ENCODE data around the gene CORO1C.
"Not testable (repeated sequence)": the region's sequence is repeated elsewhere in the genome, so short reads cannot be mapped to it uniquely, and the experiment has no call there.

The CORO1C gene

GRCh38 chr12:108755481-108755880, 24.2 kb upstream of the CORO1C start:
- DNase-seq (ENCODE audit: low read depth, low spot score) = no peak

DNA sequence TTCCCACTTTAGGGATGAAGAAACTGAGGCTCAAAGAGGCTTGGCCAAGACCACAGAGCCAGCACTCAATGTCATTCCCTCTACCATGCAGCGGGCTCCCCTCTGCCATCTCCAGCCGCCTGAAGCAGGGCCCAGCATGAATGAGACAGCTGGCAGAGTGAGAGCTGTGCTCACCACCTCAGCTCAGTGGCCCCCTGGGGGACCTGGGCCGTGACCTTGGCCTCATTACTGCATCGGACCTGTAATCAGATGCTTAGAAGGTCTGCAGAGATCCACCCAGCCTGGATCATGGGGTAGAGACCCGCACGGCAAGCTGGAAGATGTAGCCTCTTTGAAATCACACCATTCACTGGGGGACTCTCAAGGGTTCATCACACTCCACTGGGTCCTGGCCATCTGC, 22.7 kb upstream of the CORO1C start:
- DNase-seq (ENCODE audit: low read depth, low spot score) = no peak

- no peak for DNase-seq (ENCODE audit: low read depth, low spot score)
These were observed 21.1 kb upstream of the CORO1C start for GRCh38 chr12:108752387-108752786.

- no peak for DNase-seq (ENCODE audit: low read depth, low spot score)
These were observed 20.5 kb upstream of the CORO1C start for GRCh38 chr12:108751821-108752220.

GRCh38 chr12:108751003-108751402, 19.7 kb upstream of the CORO1C start:
- not testable (repeated sequence) for DNase-seq (ENCODE audit: low read depth, low spot score)

DNA sequence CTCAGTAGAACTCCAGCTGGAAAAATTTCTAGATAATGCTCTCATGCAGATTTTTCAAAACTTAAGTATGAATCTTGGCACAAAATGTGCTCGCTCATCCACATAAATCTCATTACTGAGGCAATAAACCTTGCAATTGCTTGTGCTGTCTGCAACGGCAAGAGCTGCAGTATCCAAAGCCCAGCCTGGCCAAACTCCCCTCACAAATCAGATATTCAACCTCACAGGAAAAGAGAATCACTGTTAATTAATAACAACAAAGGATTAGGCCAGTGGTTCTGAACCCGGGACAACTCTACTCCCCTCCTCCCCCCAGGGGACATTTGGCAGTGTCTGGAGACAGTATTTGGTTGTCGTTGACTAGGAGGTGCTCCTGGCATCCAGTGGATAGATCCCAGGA, 19.2 kb upstream of the CORO1C start:
- no peak for DNase-seq (ENCODE audit: low read depth, low spot score)

DNA sequence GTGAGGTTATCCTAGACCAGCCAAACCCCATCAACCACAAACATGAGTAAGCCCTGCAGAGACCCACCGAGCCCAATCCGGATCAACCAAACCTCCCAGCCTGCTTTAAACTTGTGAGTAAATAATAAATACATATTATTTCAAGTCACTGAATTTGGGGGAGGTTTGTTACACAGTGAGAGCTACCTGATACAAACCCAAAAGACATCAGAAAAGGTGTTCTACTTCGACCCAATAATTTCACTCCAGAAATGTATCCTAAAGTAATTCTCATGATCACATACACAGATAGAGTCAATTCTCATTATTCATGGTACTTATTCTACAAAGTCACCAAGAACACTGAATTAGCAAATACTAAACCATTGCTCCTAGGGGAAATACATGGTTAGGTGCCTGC, 16.2 kb upstream of the CORO1C start:
- no peak for DNase-seq (ENCODE audit: low read depth, low spot score)

DNA sequence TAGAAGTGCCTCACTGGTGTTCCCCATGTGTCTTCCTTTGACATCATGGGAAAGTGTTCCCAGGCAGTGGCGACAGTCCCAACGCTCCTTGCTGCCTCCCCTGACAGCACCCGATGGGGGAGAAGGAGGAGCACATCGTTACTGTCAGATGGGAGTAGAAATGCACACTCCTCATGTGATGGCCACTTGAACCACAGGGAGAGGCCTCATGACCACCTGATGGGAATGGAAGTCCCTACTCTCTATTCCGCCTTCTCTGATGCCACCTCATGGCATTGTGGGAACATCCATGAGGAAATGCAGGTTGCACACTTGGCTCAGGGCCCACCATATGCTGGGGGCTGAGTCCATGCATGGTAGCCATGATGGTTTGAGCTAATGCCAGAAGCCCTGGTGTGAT, 14.3 kb upstream of the CORO1C start:
- no peak for DNase-seq (ENCODE audit: low read depth, low spot score)

- no peak for DNase-seq (ENCODE audit: low read depth, low spot score)
These were observed 12.9 kb upstream of the CORO1C start for GRCh38 chr12:108744021-108744897.

DNA sequence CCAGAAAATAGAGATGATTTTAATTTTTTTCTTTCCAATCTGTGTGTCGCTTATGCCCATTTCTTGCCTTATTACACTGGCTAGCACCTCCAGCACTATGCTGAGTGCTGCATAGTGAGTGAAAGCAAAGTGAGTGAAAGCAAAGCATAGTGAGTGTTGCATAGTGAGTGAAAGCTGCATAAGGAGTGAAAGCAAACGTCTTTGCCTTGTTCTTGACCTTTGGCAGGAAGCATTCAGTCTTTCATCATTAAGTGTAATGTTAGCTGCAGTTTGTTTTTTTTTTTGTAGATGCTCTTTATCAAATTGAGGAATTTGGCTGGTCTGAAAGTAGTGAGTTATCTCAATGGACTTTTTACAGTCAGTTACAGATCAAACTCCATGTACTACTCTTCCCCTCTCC, 6.9 kb upstream of the CORO1C start:
- DNase-seq (ENCODE audit: low read depth, low spot score) = no peak

DNA sequence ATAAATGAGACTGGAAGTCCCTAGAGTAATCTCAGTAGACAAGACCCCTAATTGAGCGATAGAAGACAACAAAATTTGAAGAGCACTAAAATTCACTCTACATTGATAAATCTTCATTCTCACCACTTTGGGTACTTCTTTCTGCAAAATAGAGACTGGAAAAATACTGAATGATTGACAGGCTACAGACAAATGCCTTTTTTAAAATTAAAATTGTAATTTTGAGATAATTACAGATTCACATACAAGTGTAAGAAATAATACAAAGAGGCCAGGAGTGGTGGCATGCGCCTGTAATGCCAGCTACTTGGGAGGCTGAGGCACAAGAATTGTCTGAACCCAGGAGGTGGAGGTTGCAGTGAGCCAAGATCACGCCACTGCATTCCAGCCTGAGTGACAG, 4.5 kb upstream of the CORO1C start:
- no peak for DNase-seq (ENCODE audit: low read depth, low spot score)

DNA sequence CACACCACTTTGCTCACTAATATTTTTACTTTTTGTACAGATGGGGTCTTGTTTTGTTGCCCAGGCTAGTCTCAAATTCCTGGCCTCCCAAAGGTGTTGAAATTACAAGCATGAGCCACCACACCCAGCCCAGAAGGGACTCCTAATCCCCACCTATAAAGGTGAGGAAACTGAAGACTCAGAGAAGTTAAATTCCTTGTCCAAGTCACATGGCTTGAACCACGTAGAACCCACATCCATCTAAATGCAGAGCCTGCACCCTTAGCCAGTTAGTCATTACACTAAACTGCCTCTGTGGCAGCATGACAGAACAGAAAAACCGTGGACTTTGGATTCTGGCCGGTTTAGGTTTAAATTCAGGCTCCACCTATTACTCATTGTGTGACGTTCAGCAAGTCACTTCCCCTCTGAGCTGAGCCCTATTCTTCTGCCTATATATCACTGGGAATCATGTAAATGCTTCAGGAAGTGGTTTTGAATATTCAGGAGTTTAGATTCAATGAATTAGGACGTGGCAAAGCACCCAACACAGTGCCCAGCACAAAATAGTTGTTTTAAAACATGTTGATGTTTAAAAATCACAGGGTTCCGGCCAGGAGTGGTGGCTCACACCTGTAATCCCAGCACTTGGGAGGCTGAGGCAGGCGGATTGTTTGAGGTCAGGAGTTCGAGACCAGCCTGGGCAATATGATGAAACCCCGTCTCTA, 3.0 kb upstream of the CORO1C start:
- no peak for DNase-seq (ENCODE audit: low read depth, low spot score)

DNA sequence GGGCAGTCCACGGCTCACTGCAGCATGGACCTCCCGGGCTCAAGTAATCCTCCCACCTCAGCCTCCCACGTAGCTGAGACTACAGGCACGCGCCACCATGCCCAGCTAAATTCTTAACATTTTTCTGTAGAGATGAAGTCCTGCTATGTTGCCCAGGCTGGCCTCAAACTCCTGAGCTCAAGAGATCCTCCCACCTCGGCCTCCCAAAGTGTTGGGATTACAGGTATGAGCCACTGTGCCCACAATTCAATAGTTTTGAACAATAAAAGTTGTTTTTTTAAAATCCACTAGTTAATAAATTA, 1.9 kb upstream of the CORO1C start:
- DNase-seq (ENCODE audit: low read depth, low spot score) = not testable (repeated sequence)

DNA sequence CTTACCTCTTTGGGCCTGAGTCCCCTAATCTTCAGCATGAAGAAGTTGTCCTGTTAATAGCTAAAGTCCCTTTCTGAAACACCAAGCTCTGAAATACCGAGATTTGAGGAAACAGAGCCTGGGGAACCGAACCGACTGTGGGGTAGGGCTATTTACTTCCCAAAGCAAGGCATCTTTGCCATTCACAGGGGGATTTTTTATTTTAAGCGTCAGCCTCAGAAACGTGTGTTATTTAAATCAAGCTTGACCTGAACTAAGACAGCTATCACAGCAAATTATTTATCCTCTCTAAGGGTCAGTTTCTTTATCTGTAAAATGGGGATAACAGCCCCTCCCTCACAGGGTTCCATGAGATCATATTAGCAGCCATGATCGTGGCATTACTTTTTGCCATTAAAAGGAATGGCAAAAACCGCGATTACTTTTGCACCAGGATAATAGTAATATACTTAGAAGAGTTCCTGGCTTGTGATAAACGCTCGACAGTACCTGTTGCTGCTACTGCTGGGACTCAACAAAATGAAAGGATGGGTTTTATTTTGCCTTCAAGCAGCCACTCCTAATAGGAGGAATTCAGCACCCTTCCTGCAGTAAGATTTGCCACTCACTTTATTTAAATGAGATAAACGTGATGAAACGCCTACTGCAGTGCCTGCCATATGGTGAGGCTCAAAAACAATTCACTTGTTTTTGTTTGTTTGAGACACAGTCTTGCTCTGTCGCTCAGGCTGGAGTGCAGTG, 1.3 kb upstream of the CORO1C start:
- no peak for DNase-seq (ENCODE audit: low read depth, low spot score)

DNA sequence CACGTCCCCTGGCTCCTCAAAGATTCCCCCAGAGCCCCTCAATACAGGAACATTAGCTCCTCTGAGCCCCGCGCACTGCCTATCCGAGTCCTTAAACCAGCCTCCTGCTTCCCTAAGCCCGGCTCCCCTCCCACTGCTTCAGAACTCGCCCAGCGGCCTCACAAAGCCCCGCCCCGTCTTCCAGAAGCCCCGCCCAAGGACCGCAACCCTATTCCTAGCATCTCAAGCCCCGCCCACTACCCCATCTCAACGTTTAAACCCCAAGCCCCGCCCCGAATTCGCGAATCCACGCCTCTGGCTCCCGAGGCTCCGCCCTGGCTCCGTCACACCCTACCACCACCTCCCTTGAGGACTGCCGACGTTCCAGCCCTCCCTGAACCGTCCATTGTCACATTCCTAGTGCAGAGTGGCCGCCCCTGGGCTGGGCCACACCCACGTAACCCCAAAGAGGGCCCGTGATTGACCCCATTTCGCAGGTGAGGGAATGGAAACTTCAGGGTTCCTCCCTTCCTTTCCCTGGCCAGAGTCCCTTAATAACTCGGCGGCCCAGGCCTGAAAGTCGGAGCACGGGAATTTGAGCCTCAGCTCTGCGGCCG, 646 bp upstream of the CORO1C start:
- peak; percentile 89 for DNase-seq (ENCODE audit: low read depth, low spot score)

DNA sequence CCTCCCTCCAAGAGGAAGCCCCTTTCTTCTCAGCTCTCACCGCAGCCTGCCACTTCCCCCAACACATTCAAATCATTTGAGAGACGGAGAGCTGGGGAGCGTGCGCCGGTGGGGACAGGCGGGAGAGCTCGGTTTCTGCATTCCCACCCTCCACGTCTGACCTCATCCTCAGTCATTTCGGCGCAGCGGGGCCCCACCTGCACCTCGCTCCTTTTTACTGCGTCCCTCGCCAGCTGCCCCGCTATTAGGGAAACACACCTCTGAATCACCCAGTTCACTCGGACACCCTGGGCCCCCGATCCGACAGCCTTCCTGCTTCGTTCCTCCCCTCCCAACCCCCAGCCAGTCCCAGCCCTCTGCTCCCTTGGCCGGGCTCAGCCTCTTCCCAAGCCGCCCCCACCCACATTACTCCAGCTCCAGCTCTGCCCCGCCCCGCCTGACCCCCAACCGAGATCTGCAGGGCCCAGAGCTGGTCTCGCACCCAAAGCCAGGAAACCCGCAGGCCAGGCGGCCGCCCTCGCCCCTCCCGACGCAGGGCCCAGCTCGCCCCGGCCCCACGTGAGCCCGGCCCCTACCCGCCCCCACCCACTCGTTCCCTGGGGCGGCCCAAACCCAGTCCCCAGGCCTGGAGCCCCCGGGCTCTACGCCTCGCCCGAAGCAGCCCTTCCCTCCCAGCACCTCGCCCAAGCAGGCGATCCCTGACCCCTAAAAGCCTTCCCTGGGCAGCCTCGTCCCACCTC, 783 bp downstream of the CORO1C start:
- no peak for DNase-seq (ENCODE audit: low read depth, low spot score)

GRCh38 chr12:108729612-108730364, 1.5 kb downstream of the CORO1C start:
- DNase-seq (ENCODE audit: low read depth, low spot score) = no peak

GRCh38 chr12:108728820-108729611, 2.3 kb downstream of the CORO1C start:
- no peak for DNase-seq (ENCODE audit: low read depth, low spot score)

DNA sequence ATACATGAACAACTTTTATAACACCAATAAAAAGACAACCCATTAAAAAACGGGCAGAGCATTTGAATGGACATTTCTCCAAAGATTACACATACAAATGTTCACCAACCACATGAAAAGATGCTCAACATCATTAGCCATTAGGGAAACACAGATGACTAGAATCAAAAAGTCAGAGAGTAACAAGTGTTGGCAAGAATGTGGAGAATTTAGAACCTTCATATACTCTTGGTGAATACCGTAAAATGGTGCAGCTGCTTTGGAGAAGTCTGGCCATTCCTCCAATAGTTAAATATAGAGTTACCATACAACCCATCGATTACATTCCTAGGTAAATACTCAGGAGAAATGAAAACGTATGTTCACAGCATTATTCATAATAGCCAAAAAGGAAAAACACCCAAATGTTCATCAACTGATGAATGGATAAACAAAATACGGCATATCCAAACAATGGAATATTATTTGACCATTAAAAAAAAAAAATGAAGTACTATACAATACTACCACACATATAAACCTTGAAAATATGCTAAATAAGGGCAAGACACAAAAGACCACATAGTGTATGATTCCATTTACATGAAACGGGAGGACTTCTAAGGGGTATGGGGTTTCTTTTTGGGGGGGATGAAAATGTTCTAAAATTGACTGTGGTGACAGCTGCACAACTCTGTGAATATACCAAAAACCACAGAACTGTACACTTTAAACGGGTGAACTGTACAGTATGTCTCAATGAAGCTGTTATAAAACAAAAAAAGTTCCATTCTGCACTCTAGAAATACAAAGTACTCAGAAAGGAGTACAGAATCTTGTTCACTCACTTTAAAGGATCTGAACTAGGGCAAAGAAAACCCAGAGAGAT, 3.2 kb downstream of the CORO1C start:
- DNase-seq (ENCODE audit: low read depth, low spot score) = no peak

Measured in brain pericyte (primary cell).